ENCODE data around the gene EFR3B.
"Not testable (repeated sequence)": the region's sequence is repeated elsewhere in the genome, so short reads cannot be mapped to it uniquely, and the experiment has no call there.

Gene EFR3B

DNA sequence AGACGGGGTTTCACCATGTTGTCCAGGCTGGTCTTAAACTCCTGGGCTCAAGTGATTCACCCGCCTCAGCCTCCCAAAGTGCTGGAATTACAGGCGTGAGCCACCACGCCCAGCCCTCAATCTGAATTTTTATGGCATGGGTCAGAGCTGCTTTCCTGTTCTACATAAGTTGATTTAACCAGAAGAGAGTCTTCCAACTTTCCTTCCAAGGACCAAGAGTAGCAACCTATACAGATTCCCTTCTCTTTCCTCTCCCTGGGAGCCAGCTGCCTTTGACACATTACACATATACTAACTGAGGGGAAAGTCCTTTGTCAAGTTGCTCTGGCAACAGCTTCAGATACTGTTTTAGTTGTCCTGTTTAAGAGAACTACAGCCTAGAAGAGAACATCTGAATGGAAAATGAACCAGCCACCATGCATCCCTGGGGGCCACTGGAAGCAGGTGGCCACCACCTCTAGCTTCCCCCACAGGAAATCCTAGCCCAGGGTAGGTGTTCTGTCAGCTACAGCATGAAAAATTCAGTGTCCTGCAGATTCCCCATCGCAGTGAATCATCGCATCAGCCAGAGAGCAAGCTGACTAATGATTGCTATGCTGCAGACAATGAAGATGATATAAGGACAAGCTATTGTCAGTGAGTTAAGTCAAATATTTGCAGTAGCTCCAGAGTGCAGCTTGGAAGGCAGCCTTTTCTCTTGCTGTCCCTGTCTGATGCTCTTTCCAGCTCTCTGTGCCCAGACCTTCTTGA, 63.6 kb downstream of the EFR3B start:
- no peak for DNase-seq (ENCODE audit: low spot score)

DNA sequence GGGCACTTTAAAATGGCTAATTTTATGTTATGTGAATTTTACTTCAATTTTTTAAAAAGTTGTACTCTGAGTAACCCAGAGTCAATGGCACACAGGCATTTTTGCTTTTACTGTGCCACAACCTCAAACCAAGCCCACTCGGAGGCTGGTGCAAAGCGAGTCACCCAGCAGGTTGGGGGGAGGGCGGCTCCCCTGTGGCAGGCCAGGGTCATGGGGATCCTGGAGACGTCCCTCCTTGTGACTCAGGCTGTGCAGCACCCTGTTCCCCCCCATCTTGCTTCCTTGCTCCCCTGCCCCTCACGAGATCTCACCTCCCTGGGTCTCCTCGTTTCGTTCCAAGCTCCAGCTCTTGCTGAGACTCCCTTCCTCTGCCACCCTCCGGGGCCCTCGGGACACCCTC, 67.9 kb downstream of the EFR3B start:
- no peak for DNase-seq (ENCODE audit: low spot score)

DNA sequence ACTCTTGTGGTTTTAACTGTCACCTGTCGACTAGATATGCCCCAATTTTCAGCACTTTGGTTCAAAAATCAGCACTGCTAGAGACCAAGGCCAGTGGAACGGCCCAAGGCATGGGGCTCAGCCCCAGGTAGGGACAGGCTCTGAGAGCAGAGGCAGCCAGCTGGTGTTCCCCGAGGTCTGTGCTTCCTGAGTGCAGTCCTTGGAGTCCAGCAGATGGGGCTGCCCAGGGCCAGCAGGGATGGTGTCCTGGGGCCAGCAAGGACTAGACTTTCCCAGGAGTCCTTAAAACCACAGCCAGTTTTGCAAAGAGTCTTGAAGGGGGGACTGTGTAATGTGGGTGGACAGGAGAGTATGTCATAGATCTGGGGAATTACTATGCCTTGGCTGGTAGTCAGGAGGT, 70.2 kb downstream of the EFR3B start:
- DNase-seq (ENCODE audit: low spot score): no peak

DNA sequence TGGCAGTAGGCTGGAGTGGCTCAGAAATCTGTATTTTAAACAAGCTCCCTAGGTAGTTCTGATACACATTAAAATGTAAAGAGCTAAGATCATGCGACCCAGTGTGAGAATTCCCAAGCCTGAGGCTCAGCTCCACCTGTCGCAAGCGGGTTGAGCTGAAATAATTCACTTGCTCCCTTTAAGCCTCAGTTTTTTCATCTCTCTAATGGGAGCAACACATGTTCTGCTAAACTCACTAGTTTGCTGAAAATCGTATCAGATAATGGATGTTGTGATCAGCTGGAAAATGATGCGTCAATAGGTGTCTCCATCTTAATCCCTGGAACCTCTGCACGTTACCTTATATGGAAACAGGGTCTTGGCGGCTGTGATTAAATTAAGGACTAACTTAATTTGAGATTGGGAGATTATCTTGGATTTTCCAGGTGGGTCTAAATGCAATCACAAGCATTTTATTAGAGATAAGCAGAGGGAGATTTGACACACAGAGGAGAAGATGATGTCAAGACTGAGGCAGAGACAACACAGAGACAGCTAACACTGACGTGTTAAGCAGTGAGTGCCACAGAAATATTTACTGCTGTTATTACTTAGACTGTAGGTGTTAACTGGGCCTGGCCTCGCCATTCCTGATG, 73.5 kb downstream of the EFR3B start:
- no peak for DNase-seq (ENCODE audit: low spot score)

DNA sequence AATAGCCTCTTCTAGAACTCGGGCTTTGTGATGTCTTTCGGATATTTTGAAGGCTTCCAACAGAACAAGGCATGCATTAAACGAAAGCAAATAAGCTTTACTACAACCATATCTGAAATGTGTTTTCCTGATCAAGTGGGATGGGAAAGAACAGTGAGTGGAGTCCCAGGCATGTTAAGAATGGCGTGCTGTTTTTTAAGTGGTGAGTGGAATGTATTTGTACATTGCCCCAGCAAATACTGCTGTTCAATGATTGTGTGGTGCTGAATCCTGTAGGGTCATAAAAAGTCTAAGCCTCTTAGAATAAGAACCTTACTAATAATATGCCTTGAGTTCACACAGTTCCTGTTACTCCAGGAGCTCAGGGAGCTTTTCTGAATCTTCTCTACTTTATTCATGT, 74.0 kb downstream of the EFR3B start:
- no peak for DNase-seq (ENCODE audit: low spot score)

DNA sequence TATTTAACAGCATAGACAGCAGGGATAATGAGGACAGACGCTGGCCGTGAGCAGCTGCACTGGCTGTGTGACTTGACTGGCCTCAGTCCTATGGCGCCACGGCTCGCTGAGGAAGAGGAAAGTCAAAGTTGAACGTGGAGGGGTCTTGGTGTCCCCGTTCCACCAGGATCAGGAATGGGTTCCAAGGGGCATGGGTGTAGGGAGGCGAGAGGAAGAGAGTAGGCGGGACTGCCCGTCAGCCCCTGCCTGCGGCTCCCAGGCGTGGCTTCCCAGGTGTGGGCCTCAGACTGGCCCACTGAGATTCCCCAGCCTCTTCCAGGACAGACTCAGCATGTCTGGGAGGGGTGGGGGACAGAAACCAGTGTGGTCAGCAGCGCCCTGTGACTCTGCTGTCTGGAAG, 75.1 kb downstream of the EFR3B start:
- DNase-seq (ENCODE audit: low spot score): no peak

DNA sequence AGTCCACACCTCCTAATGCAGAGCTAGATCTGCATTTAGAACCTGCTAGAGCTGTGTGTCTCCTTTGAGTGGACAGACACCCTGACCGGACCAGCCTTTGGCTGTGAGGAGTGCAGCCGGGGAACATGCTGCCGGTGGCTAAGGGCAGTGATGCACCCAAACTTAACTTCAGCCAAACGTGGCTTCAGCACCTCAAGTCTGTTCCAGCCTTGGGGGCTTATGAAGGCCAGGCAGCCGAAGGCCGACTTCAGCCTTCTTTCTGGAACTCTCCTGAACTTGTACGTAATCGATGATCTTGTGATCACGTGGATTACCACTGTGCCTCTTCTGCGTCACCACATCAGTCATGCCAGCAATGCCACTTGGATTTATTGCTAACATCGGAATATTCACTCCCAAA, 77.4 kb downstream of the EFR3B start:
- DNase-seq (ENCODE audit: low spot score): no peak

DNA sequence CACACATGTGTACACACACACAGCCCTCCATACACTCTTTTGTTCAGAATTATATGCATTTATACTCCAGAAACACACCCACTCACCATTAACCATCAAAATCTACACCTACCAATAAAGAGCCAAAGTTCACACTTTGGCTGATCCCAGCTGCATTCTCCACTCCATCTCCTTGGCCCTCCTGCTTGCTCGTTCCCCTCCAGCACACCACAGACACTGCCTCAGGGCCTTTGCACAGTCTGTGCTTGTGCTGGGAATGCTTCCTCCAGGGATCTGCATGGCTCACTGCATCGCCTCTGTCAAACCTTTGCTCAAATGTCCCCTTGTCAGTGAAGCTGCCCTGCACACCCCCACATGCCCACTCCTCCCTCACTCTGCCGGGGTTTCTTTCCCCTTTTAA, 80.5 kb downstream of the EFR3B start:
- DNase-seq (ENCODE audit: low spot score): no peak

DNA sequence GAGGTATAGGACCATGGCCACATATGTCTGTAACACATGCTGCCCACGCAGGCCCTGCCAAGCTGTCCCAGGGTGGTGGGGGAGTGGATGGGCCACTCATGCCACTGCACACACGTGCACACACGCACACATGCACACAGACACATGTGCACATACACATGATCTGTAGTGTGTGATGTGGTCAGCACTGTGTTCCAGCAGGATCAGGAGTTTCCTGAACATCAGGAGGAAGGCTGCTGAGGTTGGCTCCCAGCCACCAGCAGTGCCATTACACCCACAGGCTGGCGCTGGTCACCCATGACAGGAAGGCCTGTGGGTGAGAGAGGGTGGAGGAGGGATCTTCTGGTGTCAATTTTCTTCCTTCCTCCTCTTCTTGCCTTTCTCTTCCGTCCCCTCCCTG, 81.8 kb downstream of the EFR3B start:
- no peak for DNase-seq (ENCODE audit: low spot score)

DNA sequence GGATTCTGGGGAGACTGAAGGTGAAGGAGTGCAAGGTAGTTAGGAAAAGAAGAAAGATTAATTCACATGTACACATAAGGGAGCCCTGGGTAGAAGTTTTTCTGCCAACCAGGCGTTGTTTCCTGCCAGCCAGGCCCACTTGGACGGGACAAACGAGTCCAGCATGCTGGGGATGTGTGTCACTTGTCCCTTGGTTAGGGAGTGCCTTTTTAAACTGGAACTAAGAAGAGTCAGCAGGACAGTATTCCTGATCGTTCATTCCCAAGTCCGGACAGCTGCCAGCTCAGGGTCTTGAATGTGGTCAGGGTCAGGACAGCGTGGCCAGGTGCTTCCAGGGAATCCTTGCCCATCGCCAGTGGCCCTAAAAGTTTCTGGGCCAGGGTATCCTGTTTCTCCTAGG, 83.3 kb downstream of the EFR3B start:
- no peak for DNase-seq (ENCODE audit: low spot score)

DNA sequence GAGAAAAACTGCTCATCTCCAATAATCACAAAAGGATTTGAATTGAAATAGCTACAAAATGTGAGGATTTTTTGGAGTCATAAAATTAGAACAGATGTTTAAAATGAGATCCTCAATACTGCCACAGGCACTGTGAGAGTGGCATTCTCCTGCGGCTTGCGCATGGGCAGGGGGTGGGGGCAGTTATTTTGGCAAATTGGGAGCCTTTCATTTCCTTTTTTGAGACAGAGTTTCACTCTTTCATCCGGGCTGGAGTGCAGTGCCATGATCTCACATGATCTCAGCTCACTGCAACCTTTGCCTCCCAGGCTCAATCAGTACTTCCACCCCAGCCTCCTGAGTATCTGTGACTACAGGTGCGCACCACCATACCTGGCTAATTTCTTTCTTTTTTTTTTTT, 84.1 kb downstream of the EFR3B start:
- DNase-seq (ENCODE audit: low spot score): no peak

DNA sequence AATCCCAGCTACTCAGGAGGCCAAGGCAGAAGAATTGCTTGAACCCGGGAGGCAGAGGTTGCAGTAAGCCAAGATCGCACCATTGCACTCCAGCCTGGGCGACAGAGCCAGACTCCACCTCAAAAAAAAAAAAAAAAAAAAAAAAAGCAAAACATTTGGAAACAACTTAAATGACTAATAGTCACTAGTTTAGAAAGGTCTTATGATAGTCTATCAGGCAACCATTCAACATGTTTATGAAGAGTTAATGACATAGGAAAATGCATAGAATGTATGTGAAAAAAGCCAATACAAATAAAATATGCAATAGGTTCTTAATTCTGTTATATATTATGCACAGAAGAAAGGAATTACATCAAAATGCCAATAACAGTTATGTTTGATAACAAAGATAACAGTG, 85.2 kb downstream of the EFR3B start:
- DNase-seq (ENCODE audit: low spot score): not testable (repeated sequence)

DNA sequence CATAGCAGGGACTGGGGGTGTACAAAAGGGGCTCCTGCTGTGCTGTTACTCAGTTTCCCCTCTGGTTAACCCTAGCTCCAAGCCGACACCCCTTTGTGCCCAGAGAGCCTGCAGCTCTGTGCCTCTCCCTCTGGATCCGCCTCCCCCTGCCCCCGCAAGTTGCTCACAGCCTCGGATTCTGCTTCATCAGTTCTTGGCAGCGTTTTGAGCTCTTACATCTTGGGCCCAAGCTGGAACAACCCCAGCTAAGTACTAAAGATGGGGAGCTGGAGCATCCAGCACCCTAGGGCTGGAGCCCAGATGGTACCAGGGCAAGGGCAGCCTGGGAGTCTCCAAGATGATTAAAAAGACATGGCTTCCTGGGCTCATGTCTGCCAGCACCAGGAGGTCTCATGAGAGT, 85.8 kb downstream of the EFR3B start:
- DNase-seq (ENCODE audit: low spot score): no peak

DNA sequence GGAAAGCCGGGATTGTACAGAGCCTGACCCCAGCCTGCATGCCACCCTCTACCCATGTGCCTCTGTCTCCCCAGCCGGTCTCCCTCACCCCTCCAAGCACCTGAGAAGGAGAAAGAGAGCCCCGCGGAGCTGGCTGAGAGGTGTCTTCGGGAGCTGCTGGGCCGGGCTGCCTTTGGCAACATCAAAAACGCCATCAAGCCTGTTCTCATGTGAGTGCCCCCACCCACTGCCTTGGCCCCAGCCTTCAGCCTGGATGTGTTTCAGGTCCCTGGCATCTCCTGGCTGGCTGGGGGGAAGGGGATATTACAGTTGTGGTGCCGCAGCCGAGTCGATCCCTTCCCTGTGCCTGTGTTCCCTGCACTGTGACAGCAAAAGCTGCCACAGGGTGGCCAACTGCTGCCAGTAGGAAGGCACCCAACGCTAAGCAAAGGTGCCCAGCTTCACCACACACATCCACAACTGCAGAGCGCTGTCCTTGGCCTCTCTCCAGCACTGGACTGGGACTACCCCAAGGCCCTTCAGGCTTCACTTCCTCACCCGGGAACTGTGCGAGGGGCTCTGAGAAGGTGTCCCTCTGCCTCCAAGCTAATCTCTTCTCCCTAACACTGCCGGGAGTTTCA, 88.1 kb downstream of the EFR3B start:
- no peak for DNase-seq (ENCODE audit: low spot score)

DNA sequence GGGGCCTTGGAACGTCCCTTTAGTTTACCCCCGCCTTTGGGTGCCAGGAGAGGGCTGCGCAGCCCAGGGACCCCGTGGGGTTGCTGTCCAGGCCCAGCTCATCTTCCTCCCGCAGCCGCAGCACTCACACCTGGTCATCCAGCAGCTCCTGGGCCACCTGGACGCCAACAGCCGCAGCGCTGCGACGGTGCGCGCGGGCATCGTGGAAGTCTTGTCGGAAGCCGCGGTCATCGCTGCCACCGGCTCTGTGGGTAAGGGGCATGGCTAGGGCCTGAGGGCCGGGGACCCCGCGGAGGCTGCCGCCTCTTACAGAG, 89.3 kb downstream of the EFR3B start:
- no peak for DNase-seq (ENCODE audit: low spot score)

DNA sequence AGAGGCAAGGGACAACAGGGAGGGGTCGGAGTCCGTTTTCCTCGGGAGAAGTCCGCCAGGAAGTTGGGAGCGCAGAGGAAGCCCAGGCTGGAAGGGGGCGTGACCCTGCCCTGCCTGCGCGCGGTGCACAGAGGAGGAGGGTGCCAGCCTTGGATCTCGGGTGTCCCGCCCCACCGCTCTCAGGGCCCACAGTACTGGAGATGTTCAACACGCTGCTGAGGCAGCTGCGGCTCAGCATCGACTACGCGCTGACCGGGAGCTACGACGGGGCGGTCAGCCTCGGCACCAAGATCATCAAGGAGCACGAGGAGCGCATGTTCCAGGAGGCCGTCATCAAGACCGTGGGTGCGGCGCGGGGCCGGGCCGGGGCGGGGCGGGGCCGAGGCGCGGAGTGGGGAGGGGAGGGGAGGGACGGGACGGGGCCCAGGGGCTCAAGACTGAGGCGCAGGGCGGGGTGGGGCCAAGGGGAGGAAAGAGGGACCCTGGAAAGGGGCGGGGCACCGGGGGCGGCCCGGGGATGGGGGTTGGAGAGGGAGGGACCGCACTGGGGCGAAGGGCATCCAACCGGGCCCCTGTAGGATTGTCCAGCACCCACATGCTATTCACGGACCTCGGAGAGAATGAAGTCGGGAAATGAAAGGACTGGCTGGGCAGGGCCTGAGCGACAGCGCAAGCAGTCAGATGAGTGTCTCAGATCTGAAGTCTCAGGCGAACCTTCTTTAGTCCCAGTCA, 89.9 kb downstream of the EFR3B start:
- DNase-seq (ENCODE audit: low spot score): no peak

DNA sequence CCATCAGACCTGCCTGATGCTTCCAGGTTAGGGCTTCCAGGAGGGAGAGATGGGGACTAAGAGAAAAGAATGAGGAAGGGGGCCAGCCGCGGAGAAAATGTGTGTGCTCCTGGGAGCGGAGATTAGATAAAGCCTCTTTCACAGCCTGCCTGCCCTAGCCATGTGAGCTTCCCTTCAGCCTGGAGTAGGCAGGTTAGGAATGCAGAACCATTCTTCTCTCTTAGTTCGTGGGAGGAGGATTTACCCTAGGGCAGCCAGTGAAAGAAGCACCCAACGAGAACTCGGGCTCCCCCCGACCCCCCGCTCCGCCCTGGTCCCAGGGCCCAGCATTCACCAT, 90.4 kb downstream of the EFR3B start:
- no peak for DNase-seq (ENCODE audit: low spot score)

DNA sequence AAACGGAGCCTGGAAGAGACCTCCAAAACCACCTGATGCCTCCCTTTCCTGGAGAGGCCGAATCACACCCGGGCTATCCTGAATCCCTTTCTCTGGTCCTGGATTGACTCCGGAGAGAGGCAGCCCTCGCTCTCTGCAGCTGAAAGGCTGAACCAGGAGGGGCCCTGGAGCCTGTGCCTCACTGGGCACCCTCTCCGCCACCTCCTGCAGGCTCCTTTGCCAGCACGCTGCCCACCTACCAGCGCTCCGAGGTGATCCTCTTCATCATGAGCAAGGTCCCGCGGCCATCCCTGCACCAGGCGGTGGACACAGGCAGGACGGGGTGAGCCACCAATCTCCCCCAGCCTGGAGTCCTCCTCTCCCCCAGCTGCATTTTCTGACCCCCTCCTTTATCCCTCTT, 90.8 kb downstream of the EFR3B start:
- DNase-seq (ENCODE audit: low spot score): no peak

DNA sequence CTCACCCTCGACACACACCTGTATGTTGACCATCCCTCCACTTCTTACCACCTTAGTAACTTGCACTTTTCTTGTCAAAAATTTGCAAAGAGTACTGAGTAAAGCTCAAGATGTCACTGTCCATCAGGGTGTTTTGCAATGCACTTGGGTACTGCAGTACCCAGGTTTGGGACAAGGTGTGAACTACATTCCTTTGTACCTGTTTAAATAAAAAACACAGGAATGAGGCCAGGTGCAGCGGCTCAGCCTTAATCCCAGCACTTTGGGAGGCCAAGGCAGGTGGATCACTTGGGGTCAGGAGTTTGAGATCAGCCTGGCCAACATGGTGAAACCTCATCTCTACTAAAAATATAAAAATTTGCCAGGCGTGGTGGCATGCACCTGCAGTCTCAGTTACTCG, 98.7 kb downstream of the EFR3B start:
- not testable (repeated sequence) for DNase-seq (ENCODE audit: low spot score)

DNA sequence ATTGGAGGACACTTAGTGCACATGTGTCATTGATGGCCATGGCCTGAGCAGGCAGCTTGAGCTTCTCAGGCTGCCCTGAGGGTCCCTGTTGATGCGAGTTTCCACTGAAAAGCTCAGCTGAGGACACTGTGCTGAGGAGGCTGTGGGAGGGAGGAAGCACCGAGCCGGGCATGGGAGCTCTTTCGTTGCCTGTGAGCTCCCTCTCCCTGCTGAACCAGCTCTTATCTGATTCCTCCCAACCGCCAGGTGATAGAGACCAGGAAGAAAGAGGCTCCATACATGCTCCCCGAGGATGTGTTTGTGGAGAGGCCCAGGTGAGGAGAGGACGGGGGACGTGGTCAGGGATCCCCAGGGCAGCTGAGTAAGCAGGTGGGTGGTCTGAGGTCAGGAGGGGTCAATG, 99.2 kb downstream of the EFR3B start:
- no peak for DNase-seq (ENCODE audit: low spot score)

DNA sequence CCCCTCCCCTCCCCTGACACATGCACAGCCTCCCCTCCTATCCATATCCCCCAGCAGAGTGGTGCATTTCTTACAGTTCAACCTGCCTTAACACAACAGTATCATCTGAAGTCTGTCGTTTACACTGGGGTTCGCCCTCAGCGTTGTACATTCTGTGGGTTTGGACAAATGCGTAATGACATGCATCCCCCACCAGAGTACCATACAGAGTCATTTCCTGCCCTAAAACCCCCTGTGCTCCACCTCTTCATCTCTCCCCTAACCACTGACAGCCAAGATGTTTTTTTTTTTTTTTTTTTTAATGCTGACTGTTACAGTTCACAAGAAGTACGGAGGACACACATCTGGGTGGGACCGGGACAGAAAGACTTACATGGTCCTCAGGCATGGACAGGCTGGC, 103.9 kb downstream of the EFR3B start:
- DNase-seq (ENCODE audit: low spot score): no peak

DNA sequence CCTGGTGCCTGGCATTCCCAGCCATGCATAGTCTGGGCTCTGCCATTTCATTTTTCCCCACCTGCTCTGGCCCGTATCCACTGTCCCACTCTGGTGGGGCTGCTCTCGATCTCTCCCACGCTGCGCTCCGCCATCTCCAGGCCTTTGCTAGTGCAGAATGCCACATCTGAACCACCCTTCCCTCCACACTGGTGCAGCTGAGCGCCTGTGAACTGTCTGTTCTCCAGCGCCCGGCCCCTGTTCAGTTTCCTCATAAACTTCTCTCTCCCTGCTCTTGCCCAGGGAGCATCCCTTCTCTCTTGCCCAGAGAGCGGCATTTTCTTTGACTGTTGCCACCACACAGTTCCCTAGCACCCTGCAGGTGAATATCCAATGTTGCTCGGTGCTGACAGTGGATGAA, 105.0 kb downstream of the EFR3B start:
- DNase-seq (ENCODE audit: low spot score): no peak

DNA sequence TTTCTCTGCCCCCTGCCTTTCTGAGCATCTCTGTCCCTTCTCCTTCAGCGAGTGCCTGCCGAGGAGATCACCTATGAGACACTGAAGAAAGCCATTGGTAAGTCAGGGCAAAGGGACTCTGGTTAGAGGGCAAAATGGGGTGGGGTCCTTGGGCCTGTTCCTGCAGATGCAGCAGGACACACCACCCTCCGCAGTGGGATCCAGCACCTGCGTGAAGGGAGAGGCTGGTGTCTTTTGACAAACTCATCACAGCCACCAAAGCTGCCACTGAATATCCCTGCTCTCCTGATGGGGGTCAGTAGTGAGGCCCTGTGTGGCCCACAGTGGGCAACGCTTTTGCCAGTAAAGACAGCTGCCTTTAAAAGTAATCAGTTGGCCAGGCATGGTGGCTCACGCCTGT, 107.8 kb downstream of the EFR3B start:
- no peak for DNase-seq (ENCODE audit: low spot score)

Measured in left forelimb (tissue), 1 donor.